ENCODE measurements around the gene ZSCAN23. TPM values are rescaled to one million over a fixed set of nuclear protein-coding genes. Genes with fewer than 3 reads are reported as not detected.

Gene ZSCAN23
- total RNA-seq (1.6 and 1.7 TPM in 2 replicates), polyA plus RNA-seq (0.28 and 0.53 TPM in 2 replicates), polyA minus RNA-seq (4.0 and 5.7 TPM in 2 replicates), Bru-seq, nascent RNA (percentile 49 among the genes with signal in this experiment), BruChase-seq, experiment 1, labeled RNA remaining after a 6-hour chase (percentile 27 among the genes with signal in this experiment), BruChase-seq, experiment 2, labeled RNA remaining after a 2-hour chase (percentile 39 among the genes with signal in this experiment)
- 0.65 and 0.86 TPM in 2 replicates for polyA plus RNA-seq (2011; cell fraction: cytosol; rRNA removed)
- 4.4 and 5.8 TPM in 2 replicates for polyA plus RNA-seq (2011; cell fraction: nucleus; rRNA removed)
- polyA plus RNA-seq (2012) = 0.45 and 0.74 TPM in 2 replicates
- polyA minus RNA-seq (2011; cell fraction: cytosol; rRNA and poly(A)+ RNA removed) = not detected
- 4.3 and 5.0 TPM in 2 replicates for polyA minus RNA-seq (2011; cell fraction: nucleus; rRNA and poly(A)+ RNA removed)
- long read RNA-seq = 0 reads

DNA sequence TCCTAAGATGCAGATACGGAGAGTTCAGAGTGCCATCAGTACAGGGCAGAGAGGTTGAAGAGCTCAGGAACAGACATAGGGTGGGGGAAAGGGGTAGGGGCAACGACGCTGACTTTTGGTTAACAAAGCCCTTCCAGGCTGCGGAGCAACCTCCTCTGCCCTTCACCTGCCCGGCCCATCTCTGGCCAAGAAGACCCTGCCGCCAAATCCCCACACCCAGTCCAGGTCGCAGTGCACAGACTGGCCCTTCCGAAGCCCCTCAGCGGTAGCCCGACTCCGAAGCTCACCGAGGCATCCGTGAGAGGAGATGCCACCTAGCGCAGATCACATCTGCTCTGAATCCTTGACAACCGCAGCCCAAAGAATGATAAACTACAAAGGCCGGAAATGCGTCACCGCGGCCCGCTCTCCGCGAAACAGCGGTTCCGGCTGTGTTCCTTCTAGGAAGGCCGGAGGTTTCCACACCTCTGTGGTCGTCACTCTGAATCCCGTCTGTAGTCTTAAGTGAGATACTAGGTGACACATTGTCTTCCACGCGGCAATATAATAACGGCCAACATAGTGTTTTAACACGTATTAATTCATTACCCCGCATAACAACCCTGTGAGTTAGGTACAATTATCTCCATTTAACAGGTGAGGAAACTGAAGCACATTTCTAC, at the start of gene ZSCAN23:
TSS of gene ZSCAN23 (minus strand) at position 380 of the 662 bp plus-strand sequence. CDS start 7,225 bp downstream, outside the sequence.
- DNase-seq (ENCODE audit: low read depth, low spot score) (peak; percentile 76), FAIRE-seq (peak; percentile 95)
- Histone ChIP-seq H3K9me3 (replicated peaks; ENCODE audit: control insufficient read depth, insufficient read depth, low read length) (no peaks in the 10 kb centered on the region), H3K4me1 (ENCODE audit: control insufficient read depth, extremely low read depth, insufficient read depth, low read length) (no peaks in the 10 kb centered on the region), H3K36me3 (ENCODE audit: control insufficient read depth in 2 of 2, extremely low read depth in 1 of 2, insufficient read depth in 2 of 2, low read length in 2 of 2) (no peaks in the 10 kb centered on the region), H3K27me3 (ENCODE audit: control insufficient read depth in 2 of 2, insufficient read depth in 2 of 2, low read length in 2 of 2) (peaks cover 5 to 12% of the 10 kb centered on the region in 2 experiments), H3K9ac (replicated peaks; ENCODE audit: extremely low read depth, insufficient read depth, low read length) (peak within 1 kb of the TSS; percentile 41), H2AFZ (ENCODE audit: low read depth, low read length) (peak within 1 kb of the TSS; percentile 84), H3K4me3 (replicated peaks in 1 of 3; ENCODE audit: insufficient read depth in 1 of 3, low read depth in 1 of 3, low read length in 3 of 3) (peak within 1 kb of the TSS; percentile 58 to 79 (median 63)), H3K27ac (ENCODE audit: insufficient read depth, low read depth, low read length) (no peak within 1 kb of the TSS), H3K4me2 (ENCODE audit: insufficient read depth, low read length) (peak within 1 kb of the TSS; percentile 72), H3K79me2 (ENCODE audit: control insufficient read depth, insufficient read depth, low read length) (no peaks in the 10 kb centered on the region), H3K9me1 (replicated peaks; ENCODE audit: control insufficient read depth, extremely low read depth, insufficient read depth, low read length) (no peaks in the 10 kb centered on the region), H4K20me1 (replicated peaks; ENCODE audit: control insufficient read depth, extremely low read depth, insufficient read depth, low read length) (no peaks in the 10 kb centered on the region)
- BruUV-seq (replicated peaks) = no TSS peak
- CTCF ChIA-PET = interaction anchor here (1.0 kb wide), 1 partner anchor 162 kb away, joined by 3 read pairs; the partner anchor contains the start of gene PGBD1
- intact Hi-C loops (cut with micrococcal nuclease) = loop anchor here (1.0 kb wide), 2 partner anchors 44 to 46 kb away; partner anchors contain the start of gene ZSCAN12
- POLR2A ChIA-PET = interaction anchor here (0.5 kb wide), 1 partner anchor 320 kb away, joined by 3 read pairs; no protein-coding TSS in a partner anchor
- TF ChIP-seq, protein P1, sequence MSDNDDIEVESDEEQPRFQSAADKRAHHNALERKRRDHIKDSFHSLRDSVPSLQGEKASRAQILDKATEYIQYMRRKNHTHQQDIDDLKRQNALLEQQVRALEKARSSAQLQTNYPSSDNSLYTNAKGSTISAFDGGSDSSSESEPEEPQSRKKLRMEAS (IDR thresholded peaks at IDR 0.05; ENCODE audit: insufficient read depth, insufficient read length) = no peak
- TF ChIP-seq FOS (IDR thresholded peaks at IDR 0.05; ENCODE audit: borderline replicate concordance, insufficient read depth, low read length) (peak; percentile 29), POLR2A (IDR thresholded peaks at IDR 0.05; ENCODE audit: low read depth, low read length) (peak; percentile 28), GATA2 (IDR thresholded peaks at IDR 0.05; ENCODE audit: insufficient read depth, insufficient read length, low read depth, low read length) (no peak), JUN (IDR thresholded peaks at IDR 0.05; ENCODE audit: borderline replicate concordance, insufficient read depth, insufficient read length, low read depth) (peak; percentile 42), POLR2AphosphoS5 (IDR thresholded peaks at IDR 0.05; ENCODE audit: insufficient read depth, low read depth, low read length) (peak; percentile 50), MYC (IDR thresholded peaks at IDR 0.05; ENCODE audit: low read depth, low read length) (no peak)
- dilution Hi-C loops (cut with MboI; ENCODE audit: extremely low pct_ligation_motif_present, low sequenced_read_pairs) = no loop called here

All from endothelial cell of umbilical vein (primary cell).